ENCODE results near the gene CACNA1E.

The CACNA1E gene

DNA sequence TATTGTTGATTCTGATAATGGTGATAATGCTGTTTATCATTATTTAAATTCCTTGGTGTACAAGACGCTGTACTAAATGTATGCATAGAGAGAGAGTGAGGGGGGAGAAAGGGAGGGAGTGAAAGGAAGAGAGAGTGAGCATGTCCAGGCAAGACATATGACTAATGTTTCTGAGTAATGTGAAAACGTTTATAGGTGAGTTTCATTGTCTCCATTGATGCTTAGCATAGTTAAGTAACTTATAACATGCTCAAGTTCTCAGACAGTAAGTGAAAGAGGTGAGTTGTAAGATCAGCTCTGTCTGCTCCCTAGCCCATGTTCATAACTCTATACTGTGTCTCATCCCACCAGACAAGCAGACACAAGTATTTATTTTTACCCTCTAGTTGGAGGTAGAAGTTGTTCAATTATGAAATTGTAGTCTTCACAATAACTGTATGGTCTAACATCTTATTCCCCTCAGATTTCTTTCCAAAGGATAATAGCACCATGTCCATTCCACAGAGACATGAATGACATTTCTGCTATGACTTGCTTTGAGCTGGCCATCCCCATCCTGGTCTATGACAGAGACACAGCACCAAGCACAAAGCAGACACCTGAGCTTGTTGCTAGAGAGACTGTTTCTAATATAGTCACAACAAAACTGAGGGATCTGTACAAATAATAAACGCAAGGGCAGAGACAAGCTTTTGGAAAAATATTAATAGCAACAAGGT, 285.1 kb downstream of the CACNA1E start:
- DNase-seq (ENCODE audit: low spot score), result no peak

DNA sequence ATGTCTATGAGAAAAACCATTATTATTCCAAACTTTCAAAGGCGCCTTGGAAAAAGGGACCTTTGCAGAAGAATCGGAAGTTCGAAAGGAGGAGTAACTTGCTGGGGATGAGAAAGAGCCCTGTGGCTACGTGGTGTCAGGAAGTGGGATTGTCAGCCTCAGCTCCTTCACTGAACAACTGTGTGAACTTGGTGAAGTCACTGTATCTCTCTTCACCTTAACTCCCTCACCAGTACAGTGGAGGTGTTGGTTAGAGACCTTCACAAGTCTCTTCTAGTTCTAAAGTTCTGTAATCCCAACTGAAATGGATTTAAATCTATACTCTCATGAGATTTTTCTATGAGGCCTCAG, 285.6 kb downstream of the CACNA1E start:
- no peak for DNase-seq (ENCODE audit: low spot score)

- no peak for DNase-seq (ENCODE audit: low spot score)
Observed at GRCh38 chr1:181769846-181770245, 286.5 kb downstream of the CACNA1E start.

DNA sequence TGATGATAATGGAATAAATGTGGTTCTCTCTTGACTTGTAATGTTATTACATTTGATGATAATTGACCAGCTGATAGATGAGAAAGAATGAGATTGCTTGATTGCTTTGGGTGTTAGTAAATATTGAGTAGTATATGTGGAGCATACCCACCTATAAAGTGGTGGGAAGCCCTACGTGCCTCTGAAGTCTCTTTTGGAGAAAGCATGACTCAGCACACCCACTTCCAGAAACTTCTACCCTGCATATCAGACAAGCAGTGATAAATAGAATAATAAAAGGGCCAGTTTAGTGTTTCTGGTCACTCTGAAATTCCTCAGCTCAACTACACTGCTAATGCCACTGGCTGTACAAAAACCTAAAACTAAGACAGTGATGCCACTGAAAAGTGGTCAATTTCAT, 289.4 kb downstream of the CACNA1E start:
- DNase-seq (ENCODE audit: low spot score), result no peak

DNA sequence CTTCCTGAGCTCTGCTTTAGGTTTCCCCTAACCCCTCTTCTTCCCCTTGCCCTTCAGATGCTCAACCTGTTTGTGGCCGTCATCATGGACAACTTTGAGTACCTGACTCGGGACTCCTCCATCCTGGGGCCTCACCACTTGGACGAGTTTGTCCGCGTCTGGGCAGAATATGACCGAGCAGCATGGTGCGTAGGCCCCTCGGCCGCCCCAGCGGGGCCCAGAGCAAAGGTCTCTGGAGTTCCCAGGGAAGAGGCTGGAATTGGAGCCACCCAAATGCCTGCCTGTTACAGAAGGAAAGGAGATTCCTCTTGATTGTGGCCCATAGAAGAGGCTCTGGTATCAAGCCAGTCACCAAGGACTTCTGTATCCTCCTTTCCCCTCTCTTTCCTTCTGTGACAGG, 292.7 kb downstream of the CACNA1E start:
- no peak for DNase-seq (ENCODE audit: low spot score)

- DNase-seq (ENCODE audit: low spot score), result no peak
Observed at GRCh38 chr1:181777286-181777685, 294.0 kb downstream of the CACNA1E start.

GRCh38 chr1:181777812-181778211, 294.5 kb downstream of the CACNA1E start:
- DNase-seq (ENCODE audit: low spot score), result no peak

DNA sequence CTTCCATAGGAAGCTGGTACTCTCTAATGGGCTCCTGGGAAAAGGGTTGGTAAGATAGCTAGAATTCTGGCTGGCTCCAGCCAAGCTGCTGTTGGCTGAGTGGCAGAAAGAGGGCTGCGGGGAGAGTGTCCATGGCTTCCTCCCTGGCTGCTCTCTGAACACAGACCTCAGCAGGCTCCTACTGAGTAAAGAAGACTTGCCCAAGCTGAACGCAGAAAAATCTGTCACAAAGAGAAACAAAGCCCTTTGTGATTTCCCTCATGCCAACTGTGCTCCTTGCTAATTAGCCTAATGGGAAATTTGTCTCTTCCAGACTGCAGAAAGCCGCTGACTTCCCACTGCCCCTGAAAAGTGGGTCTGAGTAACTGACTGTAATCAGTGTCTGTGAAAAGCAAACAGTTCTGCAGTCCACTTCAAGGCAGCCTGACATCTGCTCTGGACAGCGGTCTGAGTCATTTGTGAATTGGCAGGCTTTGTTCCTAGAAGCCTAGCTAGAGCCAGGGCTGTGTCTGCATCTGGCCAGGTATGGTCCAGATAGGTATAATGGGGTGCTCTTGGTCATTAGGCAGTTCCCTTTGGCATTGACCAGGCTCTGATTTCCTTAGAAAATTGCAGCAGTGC, 295.4 kb downstream of the CACNA1E start:
- DNase-seq (ENCODE audit: low spot score), result no peak

DNA sequence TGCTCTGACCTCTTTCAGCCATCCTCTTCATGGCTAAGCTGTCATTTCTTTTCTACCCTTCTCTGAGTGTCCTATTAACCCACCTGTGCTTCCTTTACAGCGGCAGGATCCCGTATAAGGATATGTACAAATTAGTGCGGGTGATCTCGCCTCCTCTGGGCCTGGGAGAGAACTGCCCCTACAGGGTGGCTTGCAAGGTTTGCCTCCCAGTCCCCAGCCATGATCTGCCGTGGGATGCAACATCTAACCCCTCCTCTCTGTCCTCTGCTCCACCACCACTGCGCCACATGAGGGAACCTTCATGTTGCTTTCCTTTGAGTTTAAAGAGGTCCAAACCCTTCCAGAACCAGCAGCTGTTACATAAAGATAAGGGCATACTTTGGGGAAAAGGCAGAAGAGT, 296.0 kb downstream of the CACNA1E start:
- no peak for DNase-seq (ENCODE audit: low spot score)

- no peak for DNase-seq (ENCODE audit: low spot score)
Observed at GRCh38 chr1:181783208-181783607, 299.9 kb downstream of the CACNA1E start.

GRCh38 chr1:181784039-181784683, 300.8 kb downstream of the CACNA1E start:
- DNase-seq (ENCODE audit: low spot score), result no peak

DNA sequence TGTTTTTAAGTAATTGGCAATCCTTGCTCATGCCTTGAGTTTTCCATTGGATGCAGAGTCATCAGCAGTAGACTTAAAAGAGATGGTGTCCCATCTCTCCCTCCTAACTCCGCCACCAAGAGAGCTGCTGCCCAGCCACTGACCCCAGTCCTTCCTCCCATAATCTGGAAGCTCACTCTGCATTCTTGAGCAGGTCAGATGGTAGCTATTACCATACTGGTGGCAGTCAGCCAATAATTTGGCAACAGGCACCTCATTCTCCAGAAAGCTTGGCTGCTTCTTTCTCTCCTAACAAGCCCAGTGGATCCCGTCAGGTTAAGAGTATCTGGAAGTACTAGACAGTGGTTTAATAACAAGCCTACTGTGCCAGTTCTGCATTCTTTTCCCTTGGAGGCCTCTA, 306.1 kb downstream of the CACNA1E start:
- no peak for DNase-seq (ENCODE audit: low spot score)

GRCh38 chr1:181791721-181792120, 308.4 kb downstream of the CACNA1E start:
- no peak for DNase-seq (ENCODE audit: low spot score)

GRCh38 chr1:181793831-181794230, 310.5 kb downstream of the CACNA1E start:
- no peak for DNase-seq (ENCODE audit: low spot score)

DNA sequence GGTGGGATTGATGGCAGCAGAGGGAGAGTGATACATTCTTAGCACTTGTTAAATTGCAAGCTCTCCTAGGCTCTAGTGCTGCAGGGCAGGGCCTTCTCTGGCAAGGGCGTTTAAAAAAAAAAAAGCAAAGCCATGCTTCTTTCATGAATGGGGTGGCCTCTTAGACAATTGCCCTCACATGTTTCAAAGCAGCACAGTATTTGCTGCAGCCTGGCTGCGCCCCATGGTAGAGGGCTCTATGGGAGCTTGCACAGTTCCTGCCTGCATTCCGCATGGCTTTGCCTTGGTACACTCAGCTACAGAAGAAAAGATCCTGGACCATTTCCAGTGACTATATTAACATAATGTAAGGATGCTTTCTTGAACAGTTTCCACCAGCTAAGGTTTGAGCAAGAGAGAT, 311.0 kb downstream of the CACNA1E start:
- DNase-seq (ENCODE audit: low spot score), result no peak

DNA sequence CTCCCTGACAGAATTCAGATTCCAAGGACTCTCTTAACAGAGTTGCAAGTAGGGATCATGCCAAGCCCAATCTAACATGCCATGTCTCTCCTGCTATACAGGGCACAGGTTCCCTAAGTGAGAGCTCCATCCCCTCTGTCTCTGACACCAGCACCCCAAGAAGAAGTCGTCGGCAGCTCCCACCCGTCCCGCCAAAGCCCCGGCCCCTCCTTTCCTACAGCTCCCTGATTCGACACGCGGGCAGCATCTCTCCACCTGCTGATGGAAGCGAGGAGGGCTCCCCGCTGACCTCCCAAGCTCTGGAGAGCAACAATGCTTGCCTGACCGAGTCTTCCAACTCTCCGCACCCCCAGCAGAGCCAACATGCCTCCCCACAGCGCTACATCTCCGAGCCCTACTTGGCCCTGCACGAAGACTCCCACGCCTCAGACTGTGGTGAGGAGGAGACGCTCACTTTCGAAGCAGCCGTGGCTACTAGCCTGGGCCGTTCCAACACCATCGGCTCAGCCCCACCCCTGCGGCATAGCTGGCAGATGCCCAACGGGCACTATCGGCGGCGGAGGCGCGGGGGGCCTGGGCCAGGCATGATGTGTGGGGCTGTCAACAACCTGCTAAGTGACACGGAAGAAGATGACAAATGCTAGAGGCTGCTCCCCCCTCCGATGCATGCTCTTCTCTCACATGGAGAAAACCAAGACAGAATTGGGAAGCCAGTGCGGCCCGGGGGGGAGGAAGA, 315.0 kb downstream of the CACNA1E start:
- no peak for DNase-seq (ENCODE audit: low spot score)

DNA sequence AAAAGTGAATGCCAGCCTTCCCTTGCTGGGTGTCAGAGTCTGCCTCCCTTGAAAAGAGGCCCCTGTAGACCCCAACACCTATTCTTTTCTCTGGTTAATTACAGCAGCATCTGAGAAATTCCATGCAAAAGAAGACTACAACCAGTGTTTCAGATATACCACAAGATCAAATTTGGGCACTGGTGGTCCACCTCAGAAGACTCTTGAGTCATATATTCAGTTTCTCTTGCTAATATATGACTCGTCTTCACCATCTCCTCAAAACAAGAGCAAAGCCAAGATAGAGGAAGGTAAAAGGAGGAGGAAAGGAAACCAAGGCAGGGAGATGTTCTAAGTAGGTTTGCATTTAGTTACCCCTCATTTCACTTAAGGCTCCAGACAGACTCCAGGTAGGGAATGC, 318.3 kb downstream of the CACNA1E start:
- DNase-seq (ENCODE audit: low spot score), result no peak

DNA sequence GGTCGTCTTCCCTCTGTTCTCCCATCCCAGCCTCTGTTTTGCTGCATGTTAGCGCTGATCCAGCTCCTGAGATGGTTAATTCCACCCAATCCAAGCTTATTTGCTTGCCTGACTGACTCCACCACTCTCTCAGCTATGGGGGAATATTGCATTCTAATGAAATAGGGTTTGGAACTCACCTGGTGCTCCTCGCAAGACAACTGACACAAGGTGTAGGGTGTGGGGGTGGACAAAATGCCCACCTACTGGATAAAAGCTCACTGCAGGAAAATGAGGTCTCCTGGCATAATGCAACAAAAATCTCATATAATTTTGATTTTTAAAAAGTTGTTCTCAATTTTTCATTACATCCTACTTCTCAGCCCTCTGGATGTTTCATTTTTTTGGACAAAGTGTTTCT, 319.1 kb downstream of the CACNA1E start:
- no peak for DNase-seq (ENCODE audit: low spot score)

- no peak for DNase-seq (ENCODE audit: low spot score)
Observed at GRCh38 chr1:181803421-181803820, 320.1 kb downstream of the CACNA1E start.

DNA sequence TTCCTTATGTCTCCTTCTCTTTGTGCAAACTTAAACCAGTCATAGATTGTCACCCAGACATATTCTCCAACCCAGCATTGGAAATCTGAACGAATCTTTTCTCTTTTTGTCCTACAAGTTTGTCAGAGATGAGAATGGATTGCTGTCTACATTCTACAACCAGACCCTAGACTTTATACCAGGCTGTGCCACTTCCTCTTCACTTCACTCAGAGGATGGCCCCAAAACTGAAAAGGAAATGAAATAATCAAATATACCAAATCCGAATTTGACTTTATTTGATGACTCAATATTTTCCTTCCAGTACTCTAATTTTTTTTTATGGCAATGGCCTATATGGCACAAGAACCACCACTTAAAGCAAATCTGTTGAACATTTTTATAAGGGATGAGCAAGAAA, 321.7 kb downstream of the CACNA1E start:
- DNase-seq (ENCODE audit: low spot score), result no peak

- DNase-seq (ENCODE audit: low spot score), result no peak
Observed at GRCh38 chr1:181806746-181807145, 323.4 kb downstream of the CACNA1E start.

DNA sequence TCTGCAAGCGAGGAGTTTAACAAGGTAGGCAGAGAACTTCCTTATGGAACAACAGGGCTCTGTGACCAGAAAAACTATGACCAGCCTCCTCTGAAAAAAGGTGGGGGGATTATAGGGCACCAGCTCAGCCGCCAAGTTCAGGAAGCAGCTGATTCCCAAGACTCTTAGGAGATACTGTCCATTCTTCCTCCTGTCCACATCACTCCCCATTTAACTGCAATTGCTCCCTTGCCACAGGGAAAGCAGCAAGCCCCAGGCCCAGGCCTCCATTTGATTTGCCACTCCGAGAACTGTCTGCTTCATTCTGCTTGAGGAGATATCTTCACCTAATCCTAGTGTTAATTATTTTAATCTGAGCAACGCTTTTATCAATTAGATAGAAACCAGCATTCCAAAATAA, 323.9 kb downstream of the CACNA1E start:
- DNase-seq (ENCODE audit: low spot score), result no peak

DNA sequence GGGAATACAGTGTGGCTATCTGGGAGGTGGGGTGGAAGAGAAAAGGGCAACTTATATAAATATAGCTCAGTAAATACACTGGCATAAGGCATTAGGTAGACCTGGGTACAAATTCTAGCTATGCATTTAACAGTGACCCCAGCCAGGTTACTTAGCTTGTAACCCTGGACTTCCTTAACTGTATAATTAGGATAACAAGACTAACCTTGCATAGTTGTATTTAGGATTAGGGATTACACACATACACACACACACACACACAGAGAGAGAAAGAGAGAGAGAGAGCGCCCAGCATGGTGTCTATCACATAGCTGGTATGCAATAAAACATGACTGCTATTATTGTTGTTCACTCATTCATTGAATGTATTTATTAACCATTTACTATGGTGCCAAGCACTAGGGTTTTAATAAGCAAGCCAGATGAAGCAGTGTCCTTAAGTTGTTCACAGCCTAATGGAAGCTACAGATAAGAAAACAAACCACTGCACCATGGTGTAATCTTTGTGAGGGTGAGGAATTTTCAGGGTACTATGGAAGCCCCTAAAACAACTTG, 326.8 kb downstream of the CACNA1E start:
- DNase-seq (ENCODE audit: low spot score), result no peak

All from CD4-positive, alpha-beta T cell treated with Interleukin-6 at 100 ng/mL for 8 hours (primary cell).